PFSK-1 (cell line): Measurements from ENCODE around the gene GRIN2D.

Source experiments
- FOXP2 ChIP-seq: optimal IDR thresholded peaks from 2 replicates; pipeline ENCODE3; 2011; ENCODE audit warnings: borderline replicate concordance, control low read depth, inconsistent platforms; ENCODE audit not compliant: insufficient read depth; ENCODE audit errors: extremely low read length, extremely low read depth
- POLR2AphosphoS5 ChIP-seq: IDR thresholded peaks from 2 replicates; pipeline ENCODE4 v1.6.1; 2012; ENCODE audit warnings: low read depth, mild to moderate bottlenecking, control low read depth, low read length, moderate library complexity
- SIN3A ChIP-seq: IDR thresholded peaks from 2 replicates; pipeline ENCODE4 v1.6.1; 2012; ENCODE audit warnings: mild to moderate bottlenecking, low read length, moderate library complexity, borderline replicate concordance; ENCODE audit not compliant: insufficient read depth
- TAF1 ChIP-seq: IDR thresholded peaks from 2 replicates; pipeline ENCODE4 v1.6.1; 2012; ENCODE audit warnings: low read length, control low read depth, borderline replicate concordance; ENCODE audit not compliant: insufficient read depth
- TF ChIP-seq, protein P1 (sequence below), 2 experiments: IDR thresholded peaks; 2 replicates each; pipeline versions ENCODE4 v1.6.1 to v1.8.0; 2011 to 2012; ENCODE audit warnings: low read depth in 2 of 2, low read length in 2 of 2, control low read depth in 1 of 2, inconsistent platforms in 1 of 2, mild to moderate bottlenecking in 1 of 2, moderate library complexity in 1 of 2; ENCODE audit not compliant: insufficient read depth in 1 of 2

Gene GRIN2D

DNA sequence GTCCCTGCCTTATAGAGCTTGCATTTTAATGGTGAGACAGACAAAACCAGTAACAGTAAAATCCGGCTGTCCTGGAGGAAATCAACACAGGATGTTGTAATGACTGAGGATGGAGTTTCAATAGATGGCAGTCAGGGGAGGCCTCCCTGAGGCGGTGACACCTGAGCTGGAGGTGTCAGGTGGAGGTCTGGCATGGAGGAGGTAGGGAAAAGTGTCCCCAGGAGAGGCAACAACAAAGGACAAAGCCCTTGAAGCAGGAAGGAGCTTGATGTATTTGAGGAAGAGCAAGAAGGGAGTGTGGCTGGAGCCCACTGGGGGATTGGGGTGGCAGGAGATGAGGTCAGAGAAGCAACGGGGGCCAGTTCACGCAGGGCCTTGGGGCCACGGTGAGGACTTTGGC lies 7.8 kb downstream of the GRIN2D start:
- TF ChIP-seq FOXP2 (no peak), POLR2AphosphoS5 (no peak), TAF1 (no peak), SIN3A (no peak)
- TF ChIP-seq, protein P1, sequence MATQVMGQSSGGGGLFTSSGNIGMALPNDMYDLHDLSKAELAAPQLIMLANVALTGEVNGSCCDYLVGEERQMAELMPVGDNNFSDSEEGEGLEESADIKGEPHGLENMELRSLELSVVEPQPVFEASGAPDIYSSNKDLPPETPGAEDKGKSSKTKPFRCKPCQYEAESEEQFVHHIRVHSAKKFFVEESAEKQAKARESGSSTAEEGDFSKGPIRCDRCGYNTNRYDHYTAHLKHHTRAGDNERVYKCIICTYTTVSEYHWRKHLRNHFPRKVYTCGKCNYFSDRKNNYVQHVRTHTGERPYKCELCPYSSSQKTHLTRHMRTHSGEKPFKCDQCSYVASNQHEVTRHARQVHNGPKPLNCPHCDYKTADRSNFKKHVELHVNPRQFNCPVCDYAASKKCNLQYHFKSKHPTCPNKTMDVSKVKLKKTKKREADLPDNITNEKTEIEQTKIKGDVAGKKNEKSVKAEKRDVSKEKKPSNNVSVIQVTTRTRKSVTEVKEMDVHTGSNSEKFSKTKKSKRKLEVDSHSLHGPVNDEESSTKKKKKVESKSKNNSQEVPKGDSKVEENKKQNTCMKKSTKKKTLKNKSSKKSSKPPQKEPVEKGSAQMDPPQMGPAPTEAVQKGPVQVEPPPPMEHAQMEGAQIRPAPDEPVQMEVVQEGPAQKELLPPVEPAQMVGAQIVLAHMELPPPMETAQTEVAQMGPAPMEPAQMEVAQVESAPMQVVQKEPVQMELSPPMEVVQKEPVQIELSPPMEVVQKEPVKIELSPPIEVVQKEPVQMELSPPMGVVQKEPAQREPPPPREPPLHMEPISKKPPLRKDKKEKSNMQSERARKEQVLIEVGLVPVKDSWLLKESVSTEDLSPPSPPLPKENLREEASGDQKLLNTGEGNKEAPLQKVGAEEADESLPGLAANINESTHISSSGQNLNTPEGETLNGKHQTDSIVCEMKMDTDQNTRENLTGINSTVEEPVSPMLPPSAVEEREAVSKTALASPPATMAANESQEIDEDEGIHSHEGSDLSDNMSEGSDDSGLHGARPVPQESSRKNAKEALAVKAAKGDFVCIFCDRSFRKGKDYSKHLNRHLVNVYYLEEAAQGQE (IDR thresholded peaks at IDR 0.05; ENCODE audit: insufficient read depth in 1 of 2, low read depth in 2 of 2, low read length in 2 of 2), result no peak

DNA sequence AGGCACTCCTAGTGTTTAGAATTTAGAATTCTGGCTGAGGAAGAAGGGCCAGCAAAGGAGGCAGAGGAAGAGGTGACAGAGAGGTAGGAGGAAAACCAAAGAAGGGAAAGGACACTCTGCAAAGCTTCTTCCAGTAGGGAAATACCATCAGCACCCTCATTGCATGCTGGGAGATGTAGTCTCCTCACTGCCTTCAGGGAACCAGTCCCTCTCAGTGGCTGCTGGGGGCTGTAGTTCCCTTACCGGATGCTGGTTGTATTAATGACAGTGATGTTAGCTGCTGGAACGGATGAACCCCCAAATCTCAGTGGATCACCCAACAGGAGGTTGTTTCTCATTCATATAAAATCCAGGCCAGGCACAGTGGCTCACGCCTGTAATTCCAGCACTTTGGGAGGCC lies 10.1 kb downstream of the GRIN2D start:
- TF ChIP-seq TAF1 (no peak), POLR2AphosphoS5 (no peak), FOXP2 (no peak), SIN3A (no peak)
- TF ChIP-seq, protein P1 (IDR thresholded peaks at IDR 0.05; ENCODE audit: insufficient read depth in 1 of 2, low read depth in 2 of 2, low read length in 2 of 2), result no peak

DNA sequence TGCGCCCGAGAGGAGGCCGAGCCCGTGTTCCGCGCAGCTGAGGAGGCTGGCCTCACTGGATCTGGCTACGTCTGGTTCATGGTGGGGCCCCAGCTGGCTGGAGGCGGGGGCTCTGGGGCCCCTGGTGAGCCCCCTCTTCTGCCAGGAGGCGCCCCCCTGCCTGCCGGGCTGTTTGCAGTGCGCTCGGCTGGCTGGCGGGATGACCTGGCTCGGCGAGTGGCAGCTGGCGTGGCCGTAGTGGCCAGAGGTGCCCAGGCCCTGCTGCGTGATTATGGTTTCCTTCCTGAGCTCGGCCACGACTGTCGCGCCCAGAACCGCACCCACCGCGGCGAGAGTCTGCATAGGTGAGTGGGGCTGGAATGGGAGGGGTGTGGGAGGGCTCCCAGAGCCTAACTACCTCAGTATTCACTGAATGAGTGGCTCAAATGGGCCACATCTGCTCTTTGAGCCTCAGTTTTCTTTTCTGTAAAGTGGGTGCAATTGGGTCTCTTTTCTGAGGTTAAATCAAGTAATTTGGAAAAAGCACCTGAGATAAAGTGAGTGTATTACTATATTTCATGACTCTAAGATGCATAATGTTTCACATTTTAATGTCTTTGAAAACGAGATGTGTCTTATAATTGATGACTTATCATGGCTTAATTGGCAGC lies 11.7 kb downstream of the GRIN2D start:
- no peak for TF ChIP-seq TAF1
- no peak for TF ChIP-seq SIN3A
- no peak for TF ChIP-seq FOXP2

DNA sequence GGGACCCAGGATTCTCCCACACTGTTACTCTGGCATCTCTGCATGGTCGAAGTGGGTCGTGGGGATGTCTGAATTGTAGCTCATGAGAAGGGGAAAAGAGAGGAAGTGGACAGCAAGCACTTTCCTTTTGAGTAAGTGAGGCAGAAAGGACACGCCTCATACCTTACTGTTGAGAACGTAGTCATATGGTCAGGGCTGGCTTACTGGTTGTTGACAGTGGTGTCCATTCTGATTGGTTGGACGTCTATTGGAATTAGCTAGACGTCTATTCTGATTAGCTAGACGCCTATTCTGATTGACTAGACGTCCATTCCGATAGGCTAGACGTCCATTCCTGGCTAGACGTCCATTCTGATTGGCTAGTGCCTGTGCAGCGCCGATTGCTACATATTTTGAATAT lies 12.4 kb downstream of the GRIN2D start:
- TF ChIP-seq FOXP2 (no peak), SIN3A (no peak), POLR2AphosphoS5 (no peak), TAF1 (no peak)
- TF ChIP-seq, protein P1 (IDR thresholded peaks at IDR 0.05; ENCODE audit: insufficient read depth in 1 of 2, low read depth in 2 of 2, low read length in 2 of 2), result no peak

DNA sequence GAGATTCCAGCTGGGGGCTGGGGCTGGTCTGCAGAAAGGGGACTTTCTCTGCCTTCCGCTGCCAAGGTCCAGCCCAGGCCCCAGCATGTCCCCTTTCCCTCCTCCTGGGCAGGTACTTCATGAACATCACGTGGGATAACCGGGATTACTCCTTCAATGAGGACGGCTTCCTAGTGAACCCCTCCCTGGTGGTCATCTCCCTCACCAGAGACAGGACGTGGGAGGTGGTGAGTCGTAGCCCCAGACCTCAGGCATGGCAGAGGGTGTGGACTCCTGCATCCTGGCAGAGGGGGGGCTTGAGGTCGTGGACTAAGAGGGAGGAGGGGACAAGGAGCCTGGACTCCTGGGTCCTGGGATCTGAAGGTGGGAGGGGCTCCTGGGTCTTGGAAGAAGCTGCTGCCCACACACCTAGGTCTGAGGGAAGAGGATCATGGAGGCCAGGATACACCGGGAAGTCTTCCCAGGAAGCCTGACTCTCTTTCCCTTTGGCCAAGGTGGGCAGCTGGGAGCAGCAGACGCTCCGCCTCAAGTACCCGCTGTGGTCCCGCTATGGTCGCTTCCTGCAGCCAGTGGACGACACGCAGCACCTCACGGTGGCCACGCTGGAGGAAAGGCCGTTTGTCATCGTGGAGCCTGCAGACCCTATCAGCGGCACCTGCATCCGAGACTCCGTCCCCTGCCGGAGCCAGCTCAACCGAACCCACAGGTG lies 20.6 kb downstream of the GRIN2D start:
- TF ChIP-seq SIN3A (no peak), FOXP2 (no peak), POLR2AphosphoS5 (no peak), TAF1 (no peak)
- TF ChIP-seq, protein P1 (IDR thresholded peaks at IDR 0.05; ENCODE audit: insufficient read depth in 1 of 2, low read depth in 2 of 2, low read length in 2 of 2), result no peak
